D721Med (cell line): ENCODE measurements around the gene RGS7.

ENCODE experiments used
- DNase-seq: peaks from one replicate; pipeline ENCODE4 v3.0.0; 2011; ENCODE audit warnings: low spot score; ENCODE audit not compliant: insufficient read length
- FAIRE-seq: peaks from 2 replicates; lab custom pipeline; 2011; peaks lifted over from hg19 to GRCh38; lab: Jason Lieb, UNC
- TF ChIP-seq, protein P1 (sequence below): IDR thresholded peaks from 2 replicates; pipeline ENCODE4 v1.5.1; 2012; ENCODE audit warnings: mild to moderate bottlenecking, control low read depth; ENCODE audit not compliant: insufficient read depth; ENCODE audit errors: missing control alignments

Gene RGS7

DNA sequence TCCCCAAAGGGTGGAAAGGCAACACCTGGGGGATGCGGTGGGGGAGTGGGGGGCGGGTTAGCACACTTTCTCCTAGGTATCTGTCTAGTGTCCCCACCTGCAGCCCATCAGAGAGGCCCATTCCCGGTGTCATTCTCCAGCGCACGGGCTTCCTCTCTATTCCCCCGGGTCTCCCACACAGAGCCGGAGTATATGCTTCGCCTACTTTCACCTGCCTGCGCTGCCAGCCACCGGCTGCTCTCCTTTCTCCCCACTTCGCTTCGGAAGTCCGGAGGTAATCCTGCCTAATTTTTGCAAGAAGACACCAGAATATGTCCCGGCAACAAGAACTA, 852 bp downstream of the RGS7 start:
- TF ChIP-seq, protein P1, sequence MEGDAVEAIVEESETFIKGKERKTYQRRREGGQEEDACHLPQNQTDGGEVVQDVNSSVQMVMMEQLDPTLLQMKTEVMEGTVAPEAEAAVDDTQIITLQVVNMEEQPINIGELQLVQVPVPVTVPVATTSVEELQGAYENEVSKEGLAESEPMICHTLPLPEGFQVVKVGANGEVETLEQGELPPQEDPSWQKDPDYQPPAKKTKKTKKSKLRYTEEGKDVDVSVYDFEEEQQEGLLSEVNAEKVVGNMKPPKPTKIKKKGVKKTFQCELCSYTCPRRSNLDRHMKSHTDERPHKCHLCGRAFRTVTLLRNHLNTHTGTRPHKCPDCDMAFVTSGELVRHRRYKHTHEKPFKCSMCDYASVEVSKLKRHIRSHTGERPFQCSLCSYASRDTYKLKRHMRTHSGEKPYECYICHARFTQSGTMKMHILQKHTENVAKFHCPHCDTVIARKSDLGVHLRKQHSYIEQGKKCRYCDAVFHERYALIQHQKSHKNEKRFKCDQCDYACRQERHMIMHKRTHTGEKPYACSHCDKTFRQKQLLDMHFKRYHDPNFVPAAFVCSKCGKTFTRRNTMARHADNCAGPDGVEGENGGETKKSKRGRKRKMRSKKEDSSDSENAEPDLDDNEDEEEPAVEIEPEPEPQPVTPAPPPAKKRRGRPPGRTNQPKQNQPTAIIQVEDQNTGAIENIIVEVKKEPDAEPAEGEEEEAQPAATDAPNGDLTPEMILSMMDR: no peak
- DNase-seq: no peak
- FAIRE-seq: no peak

DNA sequence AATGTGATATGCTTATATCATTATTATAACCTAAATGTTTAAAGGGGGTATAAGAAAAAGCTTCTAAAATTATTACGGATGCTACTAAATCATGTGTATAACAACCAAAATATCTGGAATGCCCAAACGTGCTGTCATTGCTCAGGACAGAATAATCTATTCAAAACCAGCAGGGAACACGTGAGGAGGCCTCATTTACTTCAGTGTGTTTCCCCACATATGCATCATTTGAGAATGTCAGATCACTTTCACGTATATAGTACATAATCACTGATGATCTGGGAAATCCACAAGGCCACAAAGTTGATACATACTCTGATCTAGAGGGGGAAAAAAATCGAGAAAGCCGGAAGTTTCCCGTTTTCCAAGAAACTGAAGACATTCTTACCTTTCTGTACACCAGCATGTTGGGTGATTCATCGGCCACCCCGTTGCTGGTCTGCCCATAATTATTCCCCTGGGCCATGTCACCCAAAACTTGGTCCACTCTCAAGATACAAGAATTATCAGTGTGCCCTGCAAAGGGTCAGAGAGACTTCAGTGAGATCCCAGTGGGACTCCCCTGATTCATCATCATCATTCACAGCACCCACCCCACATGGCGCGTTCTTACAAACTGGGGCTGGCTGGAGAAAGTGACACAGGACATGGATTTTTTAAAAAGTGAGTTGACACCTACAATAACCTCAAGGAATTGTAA, 1.5 kb downstream of the RGS7 start:
- DNase-seq (no peak), FAIRE-seq (no peak)
- TF ChIP-seq, protein P1: no peak

DNA sequence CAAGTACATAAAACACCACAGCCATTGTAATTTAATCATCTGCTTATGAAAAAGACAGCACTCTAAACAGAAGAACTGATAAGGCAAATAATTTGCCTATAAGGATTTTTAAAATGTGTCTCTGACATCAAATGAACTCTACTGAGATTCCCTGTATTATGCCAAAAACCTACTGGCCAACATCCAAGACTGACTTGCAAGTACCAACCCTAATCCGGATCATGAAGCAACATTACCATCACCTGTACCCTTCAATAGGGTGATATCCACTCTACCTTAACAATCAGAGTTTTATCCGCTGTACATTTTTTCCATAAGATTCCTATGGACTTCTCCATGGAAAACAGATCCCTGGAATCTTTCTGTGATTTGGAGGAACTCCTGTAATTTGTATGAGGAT, 4.6 kb downstream of the RGS7 start:
- TF ChIP-seq, protein P1: no peak
- FAIRE-seq (no peak), DNase-seq (no peak)

DNA sequence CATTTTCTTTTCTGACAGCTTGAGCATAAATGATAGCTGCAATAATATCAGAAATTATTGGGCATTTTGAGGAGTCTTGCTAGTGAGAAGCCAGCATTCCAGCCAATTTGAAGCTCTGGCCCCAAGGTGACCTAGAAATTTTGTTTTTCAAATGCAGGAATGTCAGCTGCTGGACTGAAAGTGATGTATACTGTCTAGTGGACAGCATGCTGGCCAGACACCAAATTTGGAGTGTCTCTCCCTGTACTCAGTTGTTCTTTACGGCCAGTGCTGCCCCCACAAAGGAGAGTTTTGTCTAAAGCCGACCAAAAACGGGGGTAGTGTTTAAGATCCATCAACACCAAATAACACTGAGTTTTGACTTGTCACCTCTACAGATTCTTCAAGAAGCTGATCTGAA, 5.2 kb downstream of the RGS7 start:
- TF ChIP-seq, protein P1: no peak
- no peak for FAIRE-seq
- no peak for DNase-seq

DNA sequence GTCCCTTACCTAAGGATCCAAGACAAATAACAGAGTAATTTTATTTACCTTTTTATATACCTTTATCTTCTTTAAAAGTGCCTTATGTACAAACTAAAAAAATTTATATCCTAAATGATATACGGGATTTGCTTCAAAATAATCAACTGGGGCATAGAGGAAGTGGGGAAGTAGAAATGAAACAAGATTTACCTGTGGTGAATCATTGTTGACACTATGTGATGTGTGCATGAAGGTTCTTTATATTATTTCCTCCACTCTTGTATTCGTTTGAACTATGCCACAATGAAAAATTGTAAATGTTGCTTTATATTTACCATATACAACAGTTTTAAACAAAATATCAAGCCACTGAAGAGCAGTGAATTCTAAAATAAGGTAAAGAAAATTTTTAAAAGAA, 13.0 kb downstream of the RGS7 start:
- no peak for FAIRE-seq

DNA sequence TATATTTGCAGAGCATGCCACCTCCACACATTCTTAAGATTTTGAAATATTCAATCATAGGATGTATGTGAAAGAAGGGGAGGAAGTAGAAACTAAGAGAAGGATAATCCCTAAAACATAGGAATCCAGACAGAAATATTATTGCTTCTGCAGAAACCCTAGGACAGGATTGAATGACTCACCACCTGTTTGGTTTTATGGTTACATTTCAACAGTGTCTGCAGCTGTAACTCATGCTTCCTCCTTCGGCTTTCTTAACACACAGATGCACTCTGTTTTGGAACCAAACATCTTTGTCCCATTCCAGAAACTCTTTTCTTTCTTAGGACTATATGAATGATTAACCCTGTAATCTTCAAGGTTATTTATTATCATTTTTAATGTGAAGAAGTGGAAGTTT, 20.7 kb downstream of the RGS7 start:
- TF ChIP-seq, protein P1: no peak
- FAIRE-seq (no peak), DNase-seq (no peak)

More for the DNA sequence above, 13.0 kb downstream of the RGS7 start:
- DNase-seq: no peak
- TF ChIP-seq, protein P1: no peak

DNA sequence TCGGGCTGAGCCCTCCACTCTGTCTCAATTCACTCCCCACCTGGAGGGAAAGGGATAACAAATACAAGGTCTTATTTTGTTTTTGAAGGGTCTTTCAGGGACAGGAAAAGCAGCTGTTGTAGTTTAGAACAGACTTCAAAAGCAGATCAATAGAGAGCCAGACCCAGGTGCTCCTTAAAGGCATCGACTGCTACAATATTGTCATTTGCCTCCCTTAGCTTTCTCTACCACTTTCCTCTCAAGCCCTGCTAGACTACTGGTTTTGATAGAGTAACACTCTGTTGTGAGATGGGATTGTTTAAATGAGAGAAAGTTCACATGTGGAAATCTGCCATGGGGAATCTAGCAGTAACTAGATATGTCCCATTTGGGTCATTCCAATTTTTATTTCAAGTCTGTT, 24.0 kb downstream of the RGS7 start:
- peak; percentile 79 for FAIRE-seq
- DNase-seq: no peak
- TF ChIP-seq, protein P1: no peak
